SU-DHL-6 (cell line): ENCODE data around the gene STEAP3.

Source experiments
- CTCF ChIP-seq: fragments of 200-600 bp; sonication (generic); IDR thresholded peaks from one replicate; pipeline ENCODE4 v1.5.1; 2017; ENCODE audit warnings: antibody characterized with exemption, mild to moderate bottlenecking, low read length, moderate library complexity; ENCODE audit not compliant: insufficient read depth, poor library complexity, severe bottlenecking
- EZH2phosphoT487 ChIP-seq: fragments of 200-600 bp; sonication (generic), shearing (Covaris generic); conservative IDR thresholded peaks from 2 replicates; pipeline ENCODE4 v1.6.1; 2018; ENCODE audit warnings: mild to moderate bottlenecking, antibody characterized with exemption, low read length, moderate library complexity, mixed read lengths

GRCh38 chr2:119177838-119178190 is 45.8 kb upstream of the STEAP3 start:
- TF ChIP-seq CTCF, result no peak
- no peak for TF ChIP-seq EZH2phosphoT487
